IgD-negative memory B cell (primary cell): Measurements from ENCODE around the gene FXYD5. TPM values are rescaled to one million over a fixed set of nuclear protein-coding genes. Genes with fewer than 3 reads are reported as not detected.

Source experiments
- H3K27ac Mint-ChIP-seq, 3 donors: one replicate each; pipeline ENCODE4 v1.8.0; 2020 to 2022; ENCODE audit warnings: mild to moderate bottlenecking in 3 of 3, mixed read lengths in 3 of 3, moderate library complexity in 1 of 3
- H3K27me3 Mint-ChIP-seq: one replicate; pipeline ENCODE4 v1.8.0; 2021; ENCODE audit warnings: mixed read lengths
- H3K36me3 Mint-ChIP-seq: one replicate; pipeline ENCODE4 v1.8.0; 2020; ENCODE audit warnings: mild to moderate bottlenecking, mixed read lengths
- H3K4me1 Mint-ChIP-seq, 3 donors: one replicate each; pipeline ENCODE4 v1.8.0; 2020 to 2022; ENCODE audit warnings: mixed read lengths in 3 of 3, mild to moderate bottlenecking in 1 of 3
- H3K4me3 Mint-ChIP-seq, 4 donors: one replicate each; pipeline ENCODE4 v1.8.0; 2020 to 2022; ENCODE audit warnings: mild to moderate bottlenecking in 4 of 4, mixed read lengths in 4 of 4, moderate library complexity in 3 of 4
- H3K9me3 Mint-ChIP-seq, 3 donors: one replicate each; pipeline ENCODE4 v1.8.0; 2020 to 2021; ENCODE audit warnings: mixed read lengths in 3 of 3, mild to moderate bottlenecking in 1 of 3
- polyA plus RNA-seq: library from polyadenylated mRNA; unstranded; fragments of 300-500 nt; fragmentation: Illumina TruSeq; gene quantifications from one replicate; pipeline ENCODE4 v1.2.3, GENCODE V29; 2021

The FXYD5 gene
- polyA plus RNA-seq, 1 donor from 2014 or later = 417 TPM

DNA sequence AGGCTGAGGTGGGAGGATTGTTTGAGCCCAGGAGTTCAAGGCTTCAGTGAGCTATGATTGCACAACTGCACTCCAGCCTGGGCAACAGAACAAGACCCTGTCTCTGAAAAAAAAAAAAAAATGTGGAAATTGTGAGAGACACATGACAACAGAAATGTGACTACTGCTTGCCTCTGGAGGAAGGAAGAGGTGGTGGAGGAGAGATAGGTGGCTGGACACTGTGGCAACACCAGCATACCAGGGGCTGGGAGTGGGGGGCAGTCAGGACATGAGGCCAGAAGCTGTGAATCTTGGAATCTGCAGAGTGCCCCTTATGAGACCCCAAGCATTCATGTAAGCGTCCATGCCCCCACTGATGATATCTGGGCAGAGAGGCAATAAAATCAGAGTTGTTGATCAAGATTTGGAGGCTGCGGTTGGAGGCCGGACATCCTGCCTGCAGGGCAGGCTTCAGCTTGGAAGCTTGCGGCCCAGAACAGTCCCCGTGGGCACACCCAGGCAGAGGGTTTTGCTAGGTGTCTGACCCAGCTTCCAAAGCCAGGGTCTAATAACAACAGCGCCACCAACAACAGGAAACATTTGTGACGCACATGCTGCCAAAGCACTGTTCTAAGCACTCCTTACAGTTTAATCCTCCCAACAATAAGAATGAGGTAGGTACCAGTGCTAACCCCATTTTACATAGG, 57.2 kb downstream of the FXYD5 start:
- H3K9me3 Mint-ChIP-seq = peaks cover 0 to 2% (median 0%) of the 10 kb centered on the region in 3 donors
- H3K4me1 Mint-ChIP-seq = peaks cover 40 to 63% (median 61%) of the 10 kb centered on the region in 3 donors
- H3K27me3 Mint-ChIP-seq = no peaks in the 10 kb centered on the region
- H3K36me3 Mint-ChIP-seq = no peaks in the 10 kb centered on the region
- H3K4me3 Mint-ChIP-seq = peak overlapping the region; percentile 48 to 92 (median 82)
- H3K27ac Mint-ChIP-seq = peak overlapping the region; percentile 87 to 98 (median 98)

DNA sequence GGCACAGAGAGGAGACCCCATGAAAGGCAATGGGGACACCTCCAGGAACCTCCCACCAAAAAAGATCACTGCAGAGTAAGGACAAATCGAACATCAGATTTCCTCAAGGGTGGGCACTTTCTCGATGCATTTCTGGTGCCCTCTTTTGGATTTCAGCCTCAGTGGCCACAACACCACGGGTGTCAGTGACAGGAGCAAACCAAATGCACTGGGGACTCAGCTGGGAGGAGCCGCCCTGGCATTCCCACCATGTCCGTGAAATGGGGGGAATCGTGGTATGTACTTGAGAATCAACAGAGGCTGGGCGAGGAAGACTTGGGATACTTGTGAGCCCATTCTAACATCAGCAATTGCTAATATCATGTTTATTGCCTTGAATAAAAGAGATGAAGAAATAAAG, 57.7 kb downstream of the FXYD5 start:
- Mint-ChIP-seq H3K4me1 (peaks cover 38 to 62% (median 62%) of the 10 kb centered on the region in 3 donors), H3K27ac (peak overlapping the region; percentile 87 to 98 (median 98)), H3K27me3 (no peaks in the 10 kb centered on the region), H3K9me3 (peaks cover 0 to 2% (median 0%) of the 10 kb centered on the region in 3 donors), H3K4me3 (peak overlapping the region; percentile 48 to 92 (median 82)), H3K36me3 (no peaks in the 10 kb centered on the region)

DNA sequence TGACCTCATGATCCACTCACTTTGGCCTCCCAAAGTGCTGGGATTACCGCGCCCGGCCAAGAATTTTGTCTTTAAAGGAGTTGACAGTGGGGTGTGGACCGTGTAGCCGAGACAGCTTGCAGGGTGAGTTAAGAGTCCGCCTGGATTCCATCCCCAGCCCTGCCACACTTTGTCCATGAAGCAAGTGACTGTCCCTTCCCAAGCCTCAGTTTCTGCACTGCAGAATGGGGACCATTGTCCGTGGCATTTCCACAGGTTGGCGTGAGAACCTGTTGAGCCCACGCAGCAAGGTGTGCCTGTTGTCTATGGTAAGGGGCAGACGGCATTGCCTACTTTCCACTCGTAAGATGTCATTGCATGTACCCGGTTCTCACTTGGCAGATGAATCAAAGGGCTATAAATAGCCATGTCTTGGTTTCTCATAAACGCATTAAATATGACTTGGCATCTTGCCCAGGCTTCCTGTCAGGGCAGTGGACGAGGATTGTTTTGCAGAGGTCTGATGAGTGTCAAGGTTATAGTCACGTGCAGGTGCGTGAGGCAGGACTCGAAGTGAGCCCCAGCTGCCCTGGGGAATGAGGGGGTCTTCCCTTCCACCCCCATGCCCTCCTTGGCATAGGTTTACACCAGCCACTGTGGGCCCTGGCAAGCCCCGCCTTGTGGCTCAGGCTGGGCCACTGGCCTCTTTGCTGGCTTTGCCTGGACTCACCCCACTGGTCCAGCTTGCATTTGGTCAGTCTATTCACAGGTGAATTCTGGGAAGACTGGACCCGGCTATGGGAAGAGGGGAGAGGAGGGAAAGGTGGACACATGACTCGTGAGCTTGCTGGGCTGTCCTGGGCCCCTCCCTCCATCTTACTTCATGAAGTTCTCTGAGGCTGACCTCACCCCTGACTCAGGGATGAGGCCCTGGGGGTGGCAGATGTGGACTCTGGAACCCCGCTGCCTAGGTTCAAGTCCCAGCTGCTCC, 59.4 kb downstream of the FXYD5 start:
- Mint-ChIP-seq H3K4me3 (peak overlapping the region; percentile 62 to 89 (median 80)), H3K9me3 (no peaks in the 10 kb centered on the region), H3K27me3 (no peaks in the 10 kb centered on the region), H3K4me1 (peaks cover 32 to 53% (median 52%) of the 10 kb centered on the region in 3 donors), H3K27ac (peak overlapping the region; percentile 87 to 98 (median 98)), H3K36me3 (no peaks in the 10 kb centered on the region)

DNA sequence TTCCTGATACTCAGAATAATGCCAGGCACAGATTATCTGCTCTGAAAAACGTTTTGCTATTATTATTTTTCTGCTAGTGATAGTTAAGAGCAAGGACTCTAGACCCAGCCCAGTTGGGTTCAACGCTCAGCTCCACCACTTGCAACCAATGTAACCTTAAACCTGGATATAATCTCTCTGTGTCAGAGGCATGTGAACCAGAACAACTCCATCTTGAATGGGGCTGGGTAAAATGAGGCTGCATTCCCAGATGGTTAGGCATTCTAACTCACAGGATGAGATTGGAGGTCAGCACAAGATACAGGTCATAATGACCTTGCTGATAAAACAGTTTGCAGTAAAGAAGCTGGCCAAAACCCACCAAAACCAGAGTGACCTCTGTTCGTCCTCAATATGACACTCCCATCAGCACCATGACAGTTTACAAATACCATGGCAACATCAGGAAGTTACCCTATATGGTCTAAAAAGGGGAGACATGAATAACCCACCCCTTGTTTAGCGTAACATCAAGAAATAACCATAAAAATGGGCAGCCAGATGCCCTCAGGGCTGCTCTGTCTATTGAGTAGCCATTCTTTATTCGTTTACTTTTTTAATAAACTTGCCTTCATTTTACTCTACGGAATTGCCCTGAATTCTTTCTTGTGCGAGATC, 60.4 kb downstream of the FXYD5 start:
- Mint-ChIP-seq H3K27me3 (no peaks in the 10 kb centered on the region), H3K36me3 (no peaks in the 10 kb centered on the region), H3K4me3 (peak overlapping the region in 1 of 4 donors; percentile 69), H3K4me1 (peaks cover 32 to 52% (median 50%) of the 10 kb centered on the region in 3 donors), H3K9me3 (peaks cover 0 to 6% (median 3%) of the 10 kb centered on the region in 3 donors), H3K27ac (peak overlapping the region; percentile 87 to 98 (median 98))

DNA sequence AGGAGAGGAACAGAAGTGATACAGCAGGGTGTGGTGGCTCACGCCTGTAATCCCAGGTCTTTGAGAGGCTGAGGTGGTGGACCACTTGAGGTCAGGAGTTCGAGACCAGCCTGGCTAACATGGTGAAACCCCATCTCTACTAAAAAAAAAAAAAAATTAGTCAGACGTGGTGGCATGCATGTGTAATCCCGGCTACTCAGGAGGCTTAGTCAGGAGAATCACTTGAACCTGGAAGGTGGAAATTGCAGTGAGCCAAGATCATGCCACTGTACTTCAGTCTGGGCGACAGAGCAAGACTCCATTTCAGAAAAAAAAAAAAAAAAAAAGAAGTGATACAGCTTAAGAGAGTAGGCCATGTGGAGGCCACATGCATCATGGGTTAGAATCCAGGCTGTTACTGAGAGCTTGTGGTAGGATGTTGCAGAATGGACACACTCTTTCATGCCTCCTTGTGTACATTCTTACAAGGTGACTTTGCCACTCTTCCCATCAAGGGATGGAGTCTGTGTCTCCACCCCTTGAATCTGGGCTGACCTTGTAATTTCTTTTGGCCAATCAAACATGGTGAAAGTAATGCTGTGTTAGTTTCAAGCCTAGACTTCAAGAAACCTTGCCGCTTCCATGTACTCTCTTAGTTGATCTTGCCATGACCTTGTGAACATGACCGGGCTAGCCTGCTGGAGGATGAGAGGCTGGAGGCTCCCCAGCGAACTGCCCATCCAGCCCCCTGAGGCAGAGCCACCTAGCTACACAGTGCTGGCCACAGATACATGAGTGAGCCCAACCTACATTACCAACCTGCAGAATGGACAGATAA, 61.7 kb downstream of the FXYD5 start:
- Mint-ChIP-seq H3K4me1 (peaks cover 27 to 48% (median 46%) of the 10 kb centered on the region in 3 donors), H3K27me3 (no peaks in the 10 kb centered on the region), H3K36me3 (no peaks in the 10 kb centered on the region), H3K4me3 (peak overlapping the region in 1 of 4 donors; percentile 65), H3K9me3 (peaks cover 0 to 6% (median 3%) of the 10 kb centered on the region in 3 donors), H3K27ac (peak overlapping the region; percentile 85 to 98 (median 87))

DNA sequence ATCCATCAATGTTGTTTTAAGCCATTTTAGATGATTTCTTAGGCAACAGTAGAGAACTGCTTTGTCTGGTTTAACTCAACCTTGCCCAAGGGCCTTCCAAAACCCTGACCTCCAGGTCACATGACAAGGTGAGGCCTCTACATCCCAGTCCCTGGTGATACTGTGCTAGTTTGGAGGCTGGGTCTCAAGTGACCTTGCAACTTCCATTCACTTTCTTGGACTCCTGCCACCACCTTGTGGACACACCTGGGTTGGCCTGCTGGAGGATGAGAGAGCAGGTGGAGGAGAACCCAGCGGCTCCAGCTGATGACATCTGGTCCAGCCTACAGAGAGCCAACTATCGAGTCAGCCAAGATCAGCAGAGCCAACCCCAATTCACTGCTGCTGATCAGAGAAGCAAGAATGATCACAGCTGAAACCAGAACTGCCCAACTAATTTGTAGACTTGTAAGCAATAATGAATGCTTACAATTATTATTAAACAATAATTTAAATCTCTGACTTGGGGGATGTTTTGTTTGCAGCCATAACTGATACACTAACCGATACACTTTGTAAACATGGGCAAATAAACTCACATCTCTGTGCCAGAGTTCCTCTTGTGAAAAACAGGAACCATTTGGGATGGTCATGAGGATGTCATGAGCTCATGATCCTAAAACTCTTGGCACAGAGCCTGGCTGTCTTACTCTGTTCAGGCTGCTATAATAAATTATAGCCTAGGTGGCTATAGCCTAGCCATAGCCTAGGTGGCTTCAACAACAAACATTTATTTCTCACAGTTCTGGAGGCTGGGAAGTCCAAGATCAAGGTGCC, 62.5 kb downstream of the FXYD5 start:
- Mint-ChIP-seq H3K36me3 (no peaks in the 10 kb centered on the region), H3K9me3 (peaks cover 0 to 6% (median 3%) of the 10 kb centered on the region in 3 donors), H3K4me3 (peak overlapping the region in 1 of 4 donors; percentile 65), H3K27ac (peak overlapping the region; percentile 19 to 85 (median 31)), H3K4me1 (peaks cover 21 to 41% (median 41%) of the 10 kb centered on the region in 3 donors), H3K27me3 (no peaks in the 10 kb centered on the region)

DNA sequence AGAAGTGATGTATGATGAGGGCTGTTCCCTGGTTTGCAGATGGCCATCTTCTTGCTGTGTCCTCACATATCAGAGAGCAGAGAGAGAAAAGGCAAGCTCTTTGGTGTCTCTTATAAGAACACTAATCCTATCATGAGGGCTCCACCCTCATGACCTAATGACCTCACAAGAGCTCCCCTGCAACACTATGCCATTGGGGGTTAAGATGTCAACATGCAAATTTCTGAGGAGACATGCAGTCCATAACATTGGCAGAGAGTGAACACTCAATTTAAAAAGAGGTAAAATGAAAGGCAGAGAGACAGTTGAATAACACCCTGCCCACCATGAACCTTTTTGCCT, 63.1 kb downstream of the FXYD5 start:
- peaks cover 0 to 6% (median 3%) of the 10 kb centered on the region in 3 donors for H3K9me3 Mint-ChIP-seq

DNA sequence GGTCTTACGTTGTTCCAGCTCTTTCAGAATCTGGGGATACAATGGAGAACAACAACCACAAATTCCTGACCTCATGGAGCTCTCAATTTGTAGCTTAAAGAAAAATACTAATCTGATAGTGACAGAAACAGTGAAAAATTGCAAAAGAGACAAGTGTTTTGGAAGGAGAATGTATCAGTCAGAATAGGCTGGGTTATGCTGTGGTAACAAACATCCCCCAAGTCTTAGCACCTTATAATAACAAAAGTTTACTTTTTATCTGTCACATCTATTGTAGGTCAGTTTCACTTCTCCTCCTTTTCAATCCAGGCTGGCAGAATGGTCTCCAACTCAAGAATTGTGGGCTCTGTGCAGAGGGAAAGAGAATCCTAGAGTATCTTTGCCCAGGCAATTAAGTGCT, 64.5 kb downstream of the FXYD5 start:
- no peaks in the 10 kb centered on the region for H3K27me3 Mint-ChIP-seq
- H3K36me3 Mint-ChIP-seq = no peaks in the 10 kb centered on the region
- H3K9me3 Mint-ChIP-seq = peaks cover 0 to 6% (median 3%) of the 10 kb centered on the region in 3 donors
- H3K27ac Mint-ChIP-seq = no peak overlapping the region
- H3K4me3 Mint-ChIP-seq = no peak overlapping the region
- H3K4me1 Mint-ChIP-seq = peaks cover 11 to 33% (median 23%) of the 10 kb centered on the region in 3 donors

More for the DNA sequence above, 63.1 kb downstream of the FXYD5 start:
- Mint-ChIP-seq H3K36me3 (no peaks in the 10 kb centered on the region), H3K4me1 (peaks cover 15 to 39% (median 36%) of the 10 kb centered on the region in 3 donors), H3K27ac (peak overlapping the region in 1 of 3 donors; percentile 83), H3K27me3 (no peaks in the 10 kb centered on the region), H3K4me3 (no peak overlapping the region)

Other genes with a start within 250 kb of the FXYD5 start
- gene ZNF30, start 227.8 kb upstream of the FXYD5 start, polyA plus RNA-seq = 1.6 TPM
- gene ZNF792, start 190.5 kb upstream of the FXYD5 start, polyA plus RNA-seq = 8.9 TPM
- gene GRAMD1A, start 154.4 kb upstream of the FXYD5 start, polyA plus RNA-seq = 18.1 TPM
- gene SCN1B, start 124.3 kb upstream of the FXYD5 start, polyA plus RNA-seq = not detected
- gene HPN, start 113.0 kb upstream of the FXYD5 start, polyA plus RNA-seq = not detected
- gene FXYD3, start 38.9 kb upstream of the FXYD5 start, polyA plus RNA-seq = not detected
- gene LGI4, start 19.7 kb upstream of the FXYD5 start, polyA plus RNA-seq = not detected
- 7.1 TPM for gene FXYD1, start 15.9 kb upstream of the FXYD5 start, polyA plus RNA-seq
- gene FXYD7, start 11.5 kb upstream of the FXYD5 start, polyA plus RNA-seq = 4.2 TPM
- gene FAM187B, start 74.0 kb downstream of the FXYD5 start, polyA plus RNA-seq = not detected
- gene LSR, start 94.3 kb downstream of the FXYD5 start, polyA plus RNA-seq = 49.1 TPM
- gene USF2, start 114.2 kb downstream of the FXYD5 start, polyA plus RNA-seq = 11.5 TPM
- gene HAMP, start 127.8 kb downstream of the FXYD5 start, polyA plus RNA-seq = not detected
- 0.25 TPM for gene MAG, start 137.4 kb downstream of the FXYD5 start, polyA plus RNA-seq
- gene CD22, start 174.5 kb downstream of the FXYD5 start, polyA plus RNA-seq = 494 TPM
- gene FFAR1, start 193.2 kb downstream of the FXYD5 start, polyA plus RNA-seq = 0.24 TPM
- not detected for gene FFAR3, start 203.7 kb downstream of the FXYD5 start, polyA plus RNA-seq
- gene GPR42, start 216.3 kb downstream of the FXYD5 start, polyA plus RNA-seq = not detected